ENCODE results near the gene SKAP1.

- TF ChIP-seq POLR2A (IDR thresholded peaks at IDR 0.05), result no peak
- no peak for TF ChIP-seq POLR2AphosphoS5 (IDR thresholded peaks at IDR 0.05)
- TF ChIP-seq, protein P1, sequence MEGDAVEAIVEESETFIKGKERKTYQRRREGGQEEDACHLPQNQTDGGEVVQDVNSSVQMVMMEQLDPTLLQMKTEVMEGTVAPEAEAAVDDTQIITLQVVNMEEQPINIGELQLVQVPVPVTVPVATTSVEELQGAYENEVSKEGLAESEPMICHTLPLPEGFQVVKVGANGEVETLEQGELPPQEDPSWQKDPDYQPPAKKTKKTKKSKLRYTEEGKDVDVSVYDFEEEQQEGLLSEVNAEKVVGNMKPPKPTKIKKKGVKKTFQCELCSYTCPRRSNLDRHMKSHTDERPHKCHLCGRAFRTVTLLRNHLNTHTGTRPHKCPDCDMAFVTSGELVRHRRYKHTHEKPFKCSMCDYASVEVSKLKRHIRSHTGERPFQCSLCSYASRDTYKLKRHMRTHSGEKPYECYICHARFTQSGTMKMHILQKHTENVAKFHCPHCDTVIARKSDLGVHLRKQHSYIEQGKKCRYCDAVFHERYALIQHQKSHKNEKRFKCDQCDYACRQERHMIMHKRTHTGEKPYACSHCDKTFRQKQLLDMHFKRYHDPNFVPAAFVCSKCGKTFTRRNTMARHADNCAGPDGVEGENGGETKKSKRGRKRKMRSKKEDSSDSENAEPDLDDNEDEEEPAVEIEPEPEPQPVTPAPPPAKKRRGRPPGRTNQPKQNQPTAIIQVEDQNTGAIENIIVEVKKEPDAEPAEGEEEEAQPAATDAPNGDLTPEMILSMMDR (IDR thresholded peaks at IDR 0.05), result no peak
Measured at GRCh38 chr17:48223945-48224344, 206.1 kb downstream of the SKAP1 start.

All from stomach (tissue), 4 donors.